ENCODE measurements around the gene LIME1. TPM values are rescaled to one million over a fixed set of nuclear protein-coding genes. Genes with fewer than 3 reads are reported as not detected.

The LIME1 gene
- total and polyA plus RNA-seq, 10 of the 15 experiments (the other 5 are each of a cell fraction or from before 2014, with no cell fraction given) = 0.35 to 154 (median 49.9) TPM

DNA sequence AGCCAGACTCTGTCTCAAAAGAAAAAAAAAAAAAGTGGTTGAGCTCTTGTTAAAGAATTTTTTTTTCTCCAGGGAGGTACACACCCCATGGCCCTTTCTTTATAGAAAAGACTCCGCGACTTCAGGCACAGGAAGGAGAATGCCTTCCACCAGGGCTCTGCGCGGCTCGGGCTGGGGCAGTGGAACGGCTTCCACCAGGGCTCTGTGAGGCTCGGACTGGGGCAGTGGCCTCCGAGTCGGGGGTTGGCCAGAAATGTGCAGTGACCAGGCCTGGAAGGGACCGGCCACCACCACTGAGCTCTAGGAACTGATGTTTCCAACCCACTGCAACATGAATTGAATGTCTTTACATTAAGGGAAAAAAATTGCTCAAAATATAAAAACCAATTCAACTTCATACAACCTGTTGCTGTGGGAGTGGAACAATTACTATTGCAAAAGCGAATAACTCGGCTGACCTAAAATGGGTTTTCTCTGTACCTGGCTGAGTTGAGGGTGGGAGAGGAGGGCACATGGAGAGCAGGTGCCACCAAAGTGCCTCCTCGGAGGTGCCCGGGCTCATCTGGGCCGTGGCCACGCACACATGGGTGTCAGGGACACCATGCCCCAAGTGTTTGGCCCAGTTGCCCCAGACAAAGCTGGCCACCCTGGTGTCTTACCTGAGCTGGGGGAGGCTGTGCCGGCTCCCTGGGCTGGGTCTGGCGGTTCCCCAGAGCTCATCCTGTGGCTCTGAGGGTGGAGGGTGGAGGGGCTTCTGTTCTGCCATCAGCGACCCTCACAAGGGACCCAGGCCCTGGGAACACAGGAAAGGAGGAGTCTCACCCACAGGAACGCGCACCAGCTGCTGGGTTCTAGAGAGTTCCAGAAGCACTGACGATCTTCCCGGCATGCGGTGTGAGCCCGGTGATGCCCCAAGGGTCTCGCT lies 32.4 kb downstream of the LIME1 start:
- H3K79me2 ChIP-seq (ENCODE audit: control insufficient read depth, insufficient read depth, low read length) = no peaks in the 10 kb centered on the region
- no peak overlapping the region for H2AFZ ChIP-seq (ENCODE audit: control insufficient read depth, low read depth, low read length)
- H3K9me3 ChIP-seq (replicated peaks; ENCODE audit: control insufficient read depth, insufficient read depth, low read length) = no peaks in the 10 kb centered on the region
- H3K4me2 ChIP-seq (ENCODE audit: control insufficient read depth, insufficient read depth) = no peak overlapping the region
- in situ Hi-C loops (cut with MboI) (no loop called here), intact Hi-C loops (cut with micrococcal nuclease; ENCODE audit: unreplicated experiment) (no loop called here)
- H3K27ac ChIP-seq (ENCODE audit: control insufficient read depth, insufficient read depth) = no peak overlapping the region
- CTCF ChIA-PET = no interaction called here
- no peak for ATAC-seq
- POLR2A ChIA-PET = no interaction called here
- no peak for FAIRE-seq
- no peak overlapping the region for H3K9ac ChIP-seq (ENCODE audit: control insufficient read depth, insufficient read depth, low read length)
- no peak for TF ChIP-seq FOXM1 (IDR thresholded peaks at IDR 0.05; ENCODE audit: low read depth, low read length)
- TF ChIP-seq EZH2 (IDR thresholded peaks at IDR 0.05; ENCODE audit: borderline replicate concordance, control insufficient read depth, low read depth, low read length) = no peak
- TF ChIP-seq IKZF2 (IDR thresholded peaks at IDR 0.05) = no peak
- no peak for TF ChIP-seq BMI1 (IDR thresholded peaks at IDR 0.05; ENCODE audit: borderline replicate concordance)
- no peak for TF ChIP-seq SIX5 (IDR thresholded peaks at IDR 0.05; ENCODE audit: low read depth, low read length, severe bottlenecking)
- no peak for TF ChIP-seq SIN3A (IDR thresholded peaks at IDR 0.05; ENCODE audit: low read depth, low read length)
- no peak for TF ChIP-seq NFYA (IDR thresholded peaks at IDR 0.05; ENCODE audit: borderline replicate concordance, low read depth, low read length)
- 74% methylated on average over 26 of the region's 26 CpGs for WGBS (ENCODE audit: insufficient coverage, insufficient replicate concordance, low lambda C conversion rate, missing lambda C conversion rate)
- no peak for DNase-seq (ENCODE audit: low read depth, low spot score)
- RAD21 ChIA-PET (ENCODE audit: unreplicated experiment) = no interaction called here
- no peaks in the 10 kb centered on the region for H3K4me1 ChIP-seq (ENCODE audit: control insufficient read depth, insufficient read depth, low read length)
- SMC1A ChIA-PET (ENCODE audit: uncharacterized antibody, unreplicated experiment) = interaction anchor here (0.6 kb wide), 1 partner anchor 12 kb away, joined by 3 read pairs; no protein-coding TSS in a partner anchor
- no peaks in the 10 kb centered on the region for H4K20me1 ChIP-seq (ENCODE audit: control insufficient read depth, insufficient read depth)
- H3K4me3 ChIP-seq = no peak overlapping the region
- no peaks in the 10 kb centered on the region for H3K36me3 ChIP-seq (ENCODE audit: control insufficient read depth in 2 of 2, insufficient read depth in 2 of 2, low read length in 1 of 2)
- no peaks in the 10 kb centered on the region for H3K27me3 ChIP-seq (replicated peaks in 1 of 2; ENCODE audit: control insufficient read depth in 2 of 2, insufficient read depth in 2 of 2, low read length in 1 of 2)
- no TSS peak for BruUV-seq (replicated peaks)

Measured in GM12878 (cell line).